HepG2 (cell line): ENCODE data around the gene MAPKAPK3. TPM values are rescaled to one million over a fixed set of nuclear protein-coding genes. Genes with fewer than 3 reads are reported as not detected.

Experiments
- ARNT2 ChIP-seq: sonication (generic); formaldehyde crosslinking; IDR thresholded peaks from 2 replicates; pipeline ENCODE4 v1.8.0; 2022; ENCODE audit warnings: mild to moderate bottlenecking, low read depth, missing genetic modification reagents, moderate library complexity
- DR1 ChIP-seq: sonication (generic); formaldehyde crosslinking; IDR thresholded peaks from 2 replicates; pipeline ENCODE4 v1.8.0; 2021; ENCODE audit warnings: mild to moderate bottlenecking, missing genetic modification reagents, inconsistent platforms
- FOSL2 ChIP-seq: sonication (generic); formaldehyde crosslinking; IDR thresholded peaks from 2 replicates; pipeline ENCODE4 v1.4.0; 2020; ENCODE audit warnings: missing genetic modification reagents
- HMG20B ChIP-seq: conservative IDR thresholded peaks from 2 replicates; pipeline ENCODE4 v1.6.1; 2016; ENCODE audit warnings: missing genetic modification reagents, missing compliant biosample characterization
- HNF4A ChIP-seq: sonication (generic); formaldehyde crosslinking; IDR thresholded peaks from 2 replicates; pipeline ENCODE4 v1.4.0; 2020; ENCODE audit warnings: missing genetic modification reagents
- KDM3A ChIP-seq: IDR thresholded peaks from 2 replicates; pipeline ENCODE4 v1.6.1; 2018; ENCODE audit warnings: low read depth, missing compliant biosample characterization
- MYC ChIP-seq: sonication (generic); formaldehyde crosslinking; IDR thresholded peaks from 2 replicates; pipeline ENCODE4 v1.9.0; 2021; ENCODE audit warnings: missing genetic modification reagents, borderline replicate concordance
- NFRKB ChIP-seq: fragments of 450-650 bp; IDR thresholded peaks from 2 replicates; pipeline ENCODE4 v1.6.1; 2017
- PPARG ChIP-seq: conservative IDR thresholded peaks from 2 replicates; pipeline ENCODE4 v1.6.1; 2016; ENCODE audit warnings: missing biosample characterization, missing genetic modification reagents
- PTBP1 ChIP-seq: fragments of 200-400 bp; formaldehyde crosslinking; IDR thresholded peaks from 2 replicates; pipeline ENCODE4 v1.6.1; 2018; ENCODE audit warnings: low read length, low read depth; ENCODE audit not compliant: poor library complexity, severe bottlenecking
- RXRB ChIP-seq: IDR thresholded peaks from 2 replicates; pipeline ENCODE4 v1.6.1; 2016; ENCODE audit warnings: borderline replicate concordance, missing genetic modification reagents, missing compliant biosample characterization
- SUZ12 ChIP-seq: fragments of 150-350 bp; IDR thresholded peaks from 2 replicates; pipeline ENCODE4 v1.6.1; 2014; ENCODE audit warnings: low read depth, low read length
- TARDBP ChIP-seq: sonication (generic); formaldehyde crosslinking; IDR thresholded peaks from 2 replicates; pipeline ENCODE4 v1.8.0; 2022; ENCODE audit warnings: mild to moderate bottlenecking, missing genetic modification reagents
- TP53 ChIP-seq: sonication (generic); formaldehyde crosslinking; conservative IDR thresholded peaks from 2 replicates; pipeline ENCODE4 v1.4.0; 2020; ENCODE audit warnings: missing genetic modification reagents
- ZMAT3 ChIP-seq: sonication (generic); formaldehyde crosslinking; conservative IDR thresholded peaks from 2 replicates; pipeline ENCODE4 v1.7.0; 2021; ENCODE audit warnings: missing genetic modification reagents
- ZNF589 ChIP-seq: sonication (generic); formaldehyde crosslinking; conservative IDR thresholded peaks from 2 replicates; pipeline ENCODE4 v1.8.0; 2022; ENCODE audit warnings: mild to moderate bottlenecking, moderate library complexity, missing genetic modification reagents
- ZNF605 ChIP-seq: sonication (generic); formaldehyde crosslinking; IDR thresholded peaks from 2 replicates; pipeline ENCODE4 v1.8.0; 2022; ENCODE audit warnings: mild to moderate bottlenecking, missing genetic modification reagents
- polyA plus RNA-seq, 8 experiments: library from polyadenylated mRNA; depleted of rRNA in 3 of 8; stranded (reverse) in 7 of 8; unstranded in 1 of 8; fragments of >200 nt; fragmentation: Illumina TruSeq in 4 of 8; extraction: Trizol in 4 of 8; gene quantifications; 2 replicates each; pipeline versions ENCODE4 v1.2.1 to v1.2.3, GENCODE V29; 2011 to 2016; ENCODE audit warnings: low read depth in 4 of 8, missing spikeins in 1 of 8, mixed read lengths in 1 of 8; ENCODE audit not compliant: insufficient read depth in 1 of 8
- total RNA-seq, 5 experiments: library from RNA; depleted of rRNA; stranded (reverse); fragments of >200 nt; fragmentation: Illumina TruSeq; extraction: Trizol; gene quantifications; 2 replicates each; pipeline ENCODE4 v1.2.3, GENCODE V29; 2016; ENCODE audit warnings: low read depth in 1 of 5
- TF ChIP-seq, protein P1 (sequence below): sonication (generic); formaldehyde crosslinking; IDR thresholded peaks from 2 replicates; pipeline ENCODE4 v1.4.0; 2020; ENCODE audit warnings: missing genetic modification reagents
- TF ChIP-seq, protein P2 (sequence below): sonication (generic); formaldehyde crosslinking; IDR thresholded peaks from 2 replicates; pipeline ENCODE4 v1.5.1; 2020; ENCODE audit warnings: missing genetic modification reagents, mild to moderate bottlenecking, borderline replicate concordance
- TF ChIP-seq, protein P3 (sequence below): sonication (generic); formaldehyde crosslinking; IDR thresholded peaks from 2 replicates; pipeline ENCODE4 v1.4.0; 2020; ENCODE audit warnings: missing genetic modification reagents

MAPKAPK3 gene
- total and polyA plus RNA-seq, 2 of the 13 experiments (the other 11 are each of a cell fraction or from before 2014, with no cell fraction given) = 39.9 to 41.2 TPM

DNA sequence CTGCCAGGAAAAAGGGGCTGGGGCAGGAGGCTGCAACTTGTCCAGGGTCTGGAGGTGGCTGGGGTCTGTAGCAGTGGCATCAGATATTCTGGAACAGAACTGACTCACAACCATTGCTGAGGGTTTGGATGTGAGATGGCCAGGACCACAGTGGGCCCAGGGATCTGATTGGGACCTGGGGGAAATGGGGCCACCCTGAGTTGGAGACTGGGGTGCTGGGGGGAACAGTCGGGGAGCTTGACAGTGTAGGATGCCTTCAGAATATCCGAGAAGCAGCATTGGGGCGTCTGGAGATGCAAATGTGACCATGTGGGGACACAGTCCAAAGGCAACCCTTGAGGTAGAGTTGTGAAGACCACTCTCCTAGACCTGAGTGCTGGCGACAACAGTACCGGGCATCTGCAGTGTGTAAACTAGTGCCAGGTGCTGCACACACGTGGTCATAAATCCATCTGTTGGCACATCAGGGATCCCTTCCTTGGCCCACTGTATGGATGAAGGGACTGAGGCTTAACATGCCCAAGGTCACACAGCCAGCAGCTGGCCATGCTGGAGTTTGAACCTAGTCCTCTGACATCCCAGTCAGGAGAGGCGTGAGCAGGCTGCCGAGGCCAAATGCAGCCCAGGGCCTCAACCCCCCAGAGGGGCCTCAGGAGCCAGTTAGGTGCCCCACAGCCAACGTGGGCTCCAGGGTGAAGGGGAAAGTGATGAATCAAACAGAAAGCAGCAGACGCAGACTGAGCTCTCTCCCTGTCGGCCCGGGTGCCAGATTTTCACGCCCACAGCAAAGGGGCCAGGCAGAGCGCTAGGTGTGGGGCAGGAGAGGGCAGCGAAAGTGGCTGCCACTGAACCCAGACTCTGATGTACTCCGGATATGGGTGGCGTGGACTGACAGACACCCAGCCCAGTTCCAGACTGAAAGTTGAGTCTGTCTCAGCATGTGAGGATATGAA, 28.9 kb upstream of the MAPKAPK3 start (continued):
- TF ChIP-seq ZNF589 (CRISPR knock-in tag) = 0 out of 2 replicates have a peak, but pooled peaks have one; percentile 43
- 0 out of 2 replicates have a peak, but pooled peaks have one; percentile 32 for TF ChIP-seq TP53 (CRISPR knock-in tag)
- TF ChIP-seq DR1 (CRISPR knock-in tag) = peak; percentile 50; the same call in 1 of the 2 replicates
- TF ChIP-seq FOSL2 (CRISPR knock-in tag) = peak; percentile 46; the same call in 1 of the 2 replicates
- TF ChIP-seq NFRKB = no peak
- peak; percentile 69 for TF ChIP-seq MYC (CRISPR knock-in tag)
- TF ChIP-seq SUZ12 = no peak
- peak; percentile 68 for TF ChIP-seq RXRB (CRISPR knock-in tag)
- TF ChIP-seq, protein P1, sequence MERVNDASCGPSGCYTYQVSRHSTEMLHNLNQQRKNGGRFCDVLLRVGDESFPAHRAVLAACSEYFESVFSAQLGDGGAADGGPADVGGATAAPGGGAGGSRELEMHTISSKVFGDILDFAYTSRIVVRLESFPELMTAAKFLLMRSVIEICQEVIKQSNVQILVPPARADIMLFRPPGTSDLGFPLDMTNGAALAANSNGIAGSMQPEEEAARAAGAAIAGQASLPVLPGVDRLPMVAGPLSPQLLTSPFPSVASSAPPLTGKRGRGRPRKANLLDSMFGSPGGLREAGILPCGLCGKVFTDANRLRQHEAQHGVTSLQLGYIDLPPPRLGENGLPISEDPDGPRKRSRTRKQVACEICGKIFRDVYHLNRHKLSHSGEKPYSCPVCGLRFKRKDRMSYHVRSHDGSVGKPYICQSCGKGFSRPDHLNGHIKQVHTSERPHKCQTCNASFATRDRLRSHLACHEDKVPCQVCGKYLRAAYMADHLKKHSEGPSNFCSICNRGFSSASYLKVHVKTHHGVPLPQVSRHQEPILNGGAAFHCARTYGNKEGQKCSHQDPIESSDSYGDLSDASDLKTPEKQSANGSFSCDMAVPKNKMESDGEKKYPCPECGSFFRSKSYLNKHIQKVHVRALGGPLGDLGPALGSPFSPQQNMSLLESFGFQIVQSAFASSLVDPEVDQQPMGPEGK (CRISPR knock-in tag) = peak; percentile 79
- TF ChIP-seq PPARG = 0 out of 2 replicates have a peak, but pooled peaks have one; percentile 15
- TF ChIP-seq ZNF605 (CRISPR knock-in tag) = 0 out of 2 replicates have a peak, but pooled peaks have one; percentile 24
- TF ChIP-seq HNF4A (CRISPR knock-in tag) = peak; percentile 97
- peak; percentile 11; the same call in 1 of the 2 replicates for TF ChIP-seq KDM3A (CRISPR knock-in tag)
- peak; percentile 69; the same call in 1 of the 2 replicates for TF ChIP-seq TARDBP
- TF ChIP-seq, protein P2, sequence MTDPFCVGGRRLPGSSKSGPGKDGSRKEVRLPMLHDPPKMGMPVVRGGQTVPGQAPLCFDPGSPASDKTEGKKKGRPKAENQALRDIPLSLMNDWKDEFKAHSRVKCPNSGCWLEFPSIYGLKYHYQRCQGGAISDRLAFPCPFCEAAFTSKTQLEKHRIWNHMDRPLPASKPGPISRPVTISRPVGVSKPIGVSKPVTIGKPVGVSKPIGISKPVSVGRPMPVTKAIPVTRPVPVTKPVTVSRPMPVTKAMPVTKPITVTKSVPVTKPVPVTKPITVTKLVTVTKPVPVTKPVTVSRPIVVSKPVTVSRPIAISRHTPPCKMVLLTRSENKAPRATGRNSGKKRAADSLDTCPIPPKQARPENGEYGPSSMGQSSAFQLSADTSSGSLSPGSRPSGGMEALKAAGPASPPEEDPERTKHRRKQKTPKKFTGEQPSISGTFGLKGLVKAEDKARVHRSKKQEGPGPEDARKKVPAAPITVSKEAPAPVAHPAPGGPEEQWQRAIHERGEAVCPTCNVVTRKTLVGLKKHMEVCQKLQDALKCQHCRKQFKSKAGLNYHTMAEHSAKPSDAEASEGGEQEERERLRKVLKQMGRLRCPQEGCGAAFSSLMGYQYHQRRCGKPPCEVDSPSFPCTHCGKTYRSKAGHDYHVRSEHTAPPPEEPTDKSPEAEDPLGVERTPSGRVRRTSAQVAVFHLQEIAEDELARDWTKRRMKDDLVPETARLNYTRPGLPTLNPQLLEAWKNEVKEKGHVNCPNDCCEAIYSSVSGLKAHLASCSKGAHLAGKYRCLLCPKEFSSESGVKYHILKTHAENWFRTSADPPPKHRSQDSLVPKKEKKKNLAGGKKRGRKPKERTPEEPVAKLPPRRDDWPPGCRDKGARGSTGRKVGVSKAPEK (CRISPR knock-in tag) = 0 out of 2 replicates have a peak, but pooled peaks have one; percentile 48
- TF ChIP-seq PTBP1 = peak; percentile 49
- TF ChIP-seq, protein P3, sequence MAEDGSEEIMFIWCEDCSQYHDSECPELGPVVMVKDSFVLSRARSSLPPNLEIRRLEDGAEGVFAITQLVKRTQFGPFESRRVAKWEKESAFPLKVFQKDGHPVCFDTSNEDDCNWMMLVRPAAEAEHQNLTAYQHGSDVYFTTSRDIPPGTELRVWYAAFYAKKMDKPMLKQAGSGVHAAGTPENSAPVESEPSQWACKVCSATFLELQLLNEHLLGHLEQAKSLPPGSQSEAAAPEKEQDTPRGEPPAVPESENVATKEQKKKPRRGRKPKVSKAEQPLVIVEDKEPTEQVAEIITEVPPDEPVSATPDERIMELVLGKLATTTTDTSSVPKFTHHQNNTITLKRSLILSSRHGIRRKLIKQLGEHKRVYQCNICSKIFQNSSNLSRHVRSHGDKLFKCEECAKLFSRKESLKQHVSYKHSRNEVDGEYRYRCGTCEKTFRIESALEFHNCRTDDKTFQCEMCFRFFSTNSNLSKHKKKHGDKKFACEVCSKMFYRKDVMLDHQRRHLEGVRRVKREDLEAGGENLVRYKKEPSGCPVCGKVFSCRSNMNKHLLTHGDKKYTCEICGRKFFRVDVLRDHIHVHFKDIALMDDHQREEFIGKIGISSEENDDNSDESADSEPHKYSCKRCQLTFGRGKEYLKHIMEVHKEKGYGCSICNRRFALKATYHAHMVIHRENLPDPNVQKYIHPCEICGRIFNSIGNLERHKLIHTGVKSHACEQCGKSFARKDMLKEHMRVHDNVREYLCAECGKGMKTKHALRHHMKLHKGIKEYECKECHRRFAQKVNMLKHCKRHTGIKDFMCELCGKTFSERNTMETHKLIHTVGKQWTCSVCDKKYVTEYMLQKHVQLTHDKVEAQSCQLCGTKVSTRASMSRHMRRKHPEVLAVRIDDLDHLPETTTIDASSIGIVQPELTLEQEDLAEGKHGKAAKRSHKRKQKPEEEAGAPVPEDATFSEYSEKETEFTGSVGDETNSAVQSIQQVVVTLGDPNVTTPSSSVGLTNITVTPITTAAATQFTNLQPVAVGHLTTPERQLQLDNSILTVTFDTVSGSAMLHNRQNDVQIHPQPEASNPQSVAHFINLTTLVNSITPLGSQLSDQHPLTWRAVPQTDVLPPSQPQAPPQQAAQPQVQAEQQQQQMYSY = peak; percentile 74
- peak; percentile 93 for TF ChIP-seq ZMAT3 (CRISPR knock-in tag)
- TF ChIP-seq HMG20B (CRISPR knock-in tag) = 0 out of 2 replicates have a peak, but pooled peaks have one; percentile 35
- TF ChIP-seq ARNT2 (CRISPR knock-in tag) = 0 out of 2 replicates have a peak, but pooled peaks have one; percentile 44
